KBM-7 (cell line): ENCODE data around the gene PRXL2A.
"Not testable (repeated sequence)": the region's sequence is repeated elsewhere in the genome, so short reads cannot be mapped to it uniquely, and the experiment has no call there.

Source experiments
- DNase-seq: peaks from one replicate; pipeline ENCODE4 v3.0.0-alpha.2; 2015
- in situ Hi-C: fragments of 300-500 bp; cut with MboI; formaldehyde crosslinking; loops from 2 replicates; pipeline ENCODE4 v1.14.3; 2020; ENCODE audit warnings: low sequenced_read_pairs, low pct_unique_long_range_greater_than_20kb, mixed read lengths

Gene PRXL2A, protein sequence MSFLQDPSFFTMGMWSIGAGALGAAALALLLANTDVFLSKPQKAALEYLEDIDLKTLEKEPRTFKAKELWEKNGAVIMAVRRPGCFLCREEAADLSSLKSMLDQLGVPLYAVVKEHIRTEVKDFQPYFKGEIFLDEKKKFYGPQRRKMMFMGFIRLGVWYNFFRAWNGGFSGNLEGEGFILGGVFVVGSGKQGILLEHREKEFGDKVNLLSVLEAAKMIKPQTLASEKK

DNA sequence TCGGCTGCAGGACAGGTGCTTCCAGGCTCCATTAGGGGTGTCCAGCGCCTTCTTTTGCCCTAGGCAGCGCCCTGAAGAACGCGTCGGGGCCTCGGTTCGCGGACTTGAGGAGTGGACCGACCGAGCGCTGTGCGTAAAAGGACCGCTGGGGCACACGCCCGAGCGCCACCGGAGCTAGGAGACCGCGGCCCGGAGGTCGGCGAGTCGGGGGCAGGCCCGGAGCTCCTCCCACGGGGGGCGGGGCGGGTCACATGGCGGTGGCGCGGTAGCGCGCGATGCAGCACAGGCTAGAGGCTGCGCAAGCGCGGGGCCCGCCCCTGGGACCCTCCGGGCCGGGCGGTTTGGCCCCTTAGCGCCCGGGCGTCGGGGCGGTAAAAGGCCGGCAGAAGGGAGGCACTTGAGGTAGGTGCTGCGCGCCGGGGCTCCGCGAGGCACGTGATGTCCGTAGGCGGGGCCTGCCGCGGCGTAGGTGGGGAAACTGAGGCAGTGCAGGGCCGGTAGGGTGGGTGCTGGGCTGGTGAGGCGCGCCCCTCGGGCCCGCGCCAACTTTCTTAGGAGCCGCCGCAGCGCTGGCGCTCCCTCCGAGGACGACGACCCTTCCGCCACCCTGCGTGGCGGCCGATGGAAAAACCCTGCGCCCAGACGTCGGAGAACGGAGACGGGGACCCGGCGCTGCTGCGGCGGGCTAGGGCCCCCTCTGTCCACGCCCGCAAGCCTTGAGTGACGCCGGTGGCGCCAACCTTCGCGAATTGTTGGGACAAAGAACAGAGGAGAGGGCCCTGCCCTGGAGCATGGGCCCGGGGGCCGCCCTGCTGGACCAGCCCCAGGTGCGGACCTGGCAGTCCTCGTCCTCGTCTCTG is at the start of gene PRXL2A:
Gene PRXL2A (plus strand): TSS at position 310 of the 860 bp plus-strand sequence. CDS start 11,917 bp downstream, outside the sequence.
- in situ Hi-C loops = no loop called here
- DNase-seq = no peak

DNA sequence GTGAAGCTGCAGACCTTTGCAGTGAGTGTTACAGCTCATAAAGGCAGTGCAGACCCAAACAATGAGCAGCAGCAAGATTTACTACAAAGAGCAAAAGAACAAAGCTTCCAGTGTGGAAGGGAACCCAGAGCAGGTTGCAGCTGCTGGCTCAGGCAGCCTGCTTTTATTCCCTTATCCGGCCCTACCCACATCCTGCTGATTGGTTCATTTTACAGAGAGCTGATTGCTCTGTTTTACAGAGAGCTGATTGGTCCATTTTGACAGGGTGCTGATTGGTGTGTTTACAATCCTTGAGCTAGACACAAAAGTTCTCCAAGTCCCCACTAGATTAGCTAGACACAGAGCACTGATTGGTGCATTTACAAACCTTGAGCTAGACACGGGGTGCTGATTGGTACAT is 49.4 kb upstream of the PRXL2A start:
- DNase-seq, in situ Hi-C loops: not testable (repeated sequence)

DNA sequence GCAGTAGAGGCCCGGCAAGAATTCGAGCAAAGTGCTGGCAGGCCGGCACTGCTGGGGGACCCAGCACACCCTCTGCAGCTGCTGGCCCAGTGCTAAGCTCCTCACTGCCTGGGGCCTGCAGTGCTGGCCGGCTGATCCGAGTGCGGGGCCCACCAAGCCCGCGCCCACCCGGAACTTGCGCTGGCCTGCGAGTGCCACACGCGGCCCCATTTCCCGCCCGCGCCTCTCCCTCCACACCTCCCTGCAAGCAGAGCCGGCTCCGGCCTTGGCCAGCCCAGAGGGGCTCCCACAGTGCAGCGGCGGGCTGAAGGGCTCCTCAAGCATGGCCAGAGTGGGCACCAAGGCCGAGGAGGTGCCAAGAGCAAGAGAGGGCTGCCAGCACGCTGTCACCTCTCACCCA is 48.7 kb upstream of the PRXL2A start:
- DNase-seq = no peak
- in situ Hi-C loops = no loop called here

DNA sequence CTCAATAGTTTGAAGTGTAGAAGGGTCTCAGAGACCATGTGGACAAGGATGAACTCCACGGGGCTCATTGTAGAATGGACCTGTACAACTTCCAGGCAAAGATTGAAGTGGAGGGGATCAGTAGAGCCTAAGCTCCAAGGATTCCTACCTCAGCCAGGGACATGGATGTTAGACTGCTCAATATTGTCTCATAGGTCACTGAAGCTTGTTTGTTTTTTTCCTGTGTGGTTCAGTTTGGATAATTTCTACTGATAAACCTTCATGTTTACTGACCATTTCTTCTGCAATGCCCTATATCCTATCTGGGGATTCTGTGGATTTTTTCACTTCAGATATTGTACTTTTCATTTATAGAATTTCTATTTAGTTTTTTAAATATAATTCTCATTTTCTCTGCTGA is 42.8 kb upstream of the PRXL2A start:
- no peak for DNase-seq
- in situ Hi-C loops = no loop called here

DNA sequence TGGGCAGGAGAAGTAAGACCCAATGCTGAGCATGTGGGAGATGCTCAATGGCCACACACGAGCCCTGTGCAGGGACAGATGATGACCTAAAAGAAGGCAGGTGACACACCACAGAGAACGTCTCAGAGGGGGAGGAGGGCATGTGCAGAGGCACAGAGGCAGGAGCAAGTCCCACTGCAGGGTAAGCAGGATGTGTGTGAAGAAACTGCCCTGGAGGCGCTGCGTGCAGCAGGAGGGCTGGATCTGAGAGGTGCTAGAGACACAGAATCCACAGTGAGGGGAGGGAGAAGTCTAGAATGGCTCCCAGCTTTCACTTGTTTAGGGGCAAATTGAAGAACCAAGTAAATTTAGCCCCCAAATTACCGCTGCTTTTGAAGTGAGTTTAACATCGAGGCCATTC is 36.9 kb upstream of the PRXL2A start:
- in situ Hi-C loops = no loop called here
- DNase-seq = no peak

DNA sequence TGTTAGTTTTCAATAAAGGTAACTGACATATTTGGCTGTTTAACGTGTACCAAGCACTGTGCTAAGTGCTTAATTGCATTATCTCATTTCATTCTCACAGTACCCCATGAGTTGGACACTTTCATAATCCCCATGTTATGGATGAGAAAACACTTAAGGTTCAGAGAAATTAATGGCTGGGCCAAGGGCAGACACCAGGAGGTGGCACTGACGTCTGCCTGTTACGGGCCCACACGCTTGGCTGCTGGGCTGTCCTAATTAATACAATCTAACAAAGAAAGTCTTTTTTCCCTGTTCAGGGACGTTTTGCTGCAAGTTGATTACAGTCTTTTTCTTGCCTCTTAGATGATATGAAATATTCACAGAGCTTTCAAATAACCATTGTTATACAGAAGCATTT is 35.7 kb upstream of the PRXL2A start:
- no peak for DNase-seq
- in situ Hi-C loops = no loop called here

DNA sequence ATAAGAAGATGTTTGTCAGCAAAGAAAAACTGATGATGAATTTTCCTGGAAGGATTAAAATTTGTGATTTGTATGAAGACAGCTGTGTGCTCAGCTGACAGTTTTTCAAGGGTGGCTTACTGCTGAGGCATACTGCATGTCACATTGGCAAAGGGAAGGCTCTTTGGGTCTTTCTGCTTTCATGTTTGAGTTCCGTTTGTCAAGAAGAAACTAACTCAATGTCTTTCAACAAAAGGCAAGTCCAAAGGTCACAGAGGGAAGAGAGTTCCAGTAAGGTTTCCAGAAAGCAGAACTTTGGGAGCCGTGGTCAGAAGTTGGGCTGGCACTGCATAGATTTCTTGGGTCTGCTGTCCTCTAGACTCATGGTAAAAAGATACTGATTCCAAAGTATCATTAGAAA is 34.8 kb upstream of the PRXL2A start:
- DNase-seq = no peak
- in situ Hi-C loops = no loop called here

DNA sequence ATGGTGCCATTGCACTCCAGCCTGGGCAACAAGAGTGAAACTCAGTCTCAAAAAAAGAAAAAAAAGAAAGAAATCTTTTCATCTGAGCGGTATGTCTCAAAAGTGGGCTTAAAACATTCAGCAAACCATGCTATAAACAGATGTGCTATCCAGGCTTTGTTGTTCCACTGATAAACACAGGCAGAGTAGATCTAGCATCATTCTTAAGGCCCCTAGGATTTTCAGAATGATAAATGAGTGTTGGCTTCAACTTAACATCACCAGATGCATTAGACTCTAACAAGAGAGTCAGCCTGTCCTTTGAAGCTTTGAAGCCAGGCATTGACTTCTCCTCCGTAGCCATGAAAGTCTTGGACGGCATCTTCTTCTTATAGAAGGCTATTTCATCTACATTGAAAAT is 28.6 kb upstream of the PRXL2A start:
- DNase-seq = no peak
- in situ Hi-C loops = no loop called here

DNA sequence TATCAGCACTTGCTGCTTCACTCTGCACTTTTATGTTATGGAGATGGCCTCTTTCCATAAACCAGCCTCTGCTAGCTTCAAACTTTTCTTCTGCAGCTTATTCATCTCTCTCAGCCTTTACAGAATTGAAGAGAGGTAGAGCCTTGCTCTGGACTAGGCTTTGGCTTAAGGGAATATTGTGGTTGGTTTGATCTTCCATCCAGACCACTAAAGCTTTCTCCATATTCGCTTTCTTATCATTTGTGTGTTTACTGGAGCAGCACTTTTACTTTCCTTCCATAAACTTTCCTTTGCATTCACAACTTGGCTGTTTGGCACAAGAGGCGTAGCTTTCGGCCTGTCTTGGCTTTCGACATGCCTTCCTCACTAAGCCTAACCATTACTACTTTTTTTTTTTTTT is 28.2 kb upstream of the PRXL2A start:
- in situ Hi-C loops = no loop called here
- no peak for DNase-seq

DNA sequence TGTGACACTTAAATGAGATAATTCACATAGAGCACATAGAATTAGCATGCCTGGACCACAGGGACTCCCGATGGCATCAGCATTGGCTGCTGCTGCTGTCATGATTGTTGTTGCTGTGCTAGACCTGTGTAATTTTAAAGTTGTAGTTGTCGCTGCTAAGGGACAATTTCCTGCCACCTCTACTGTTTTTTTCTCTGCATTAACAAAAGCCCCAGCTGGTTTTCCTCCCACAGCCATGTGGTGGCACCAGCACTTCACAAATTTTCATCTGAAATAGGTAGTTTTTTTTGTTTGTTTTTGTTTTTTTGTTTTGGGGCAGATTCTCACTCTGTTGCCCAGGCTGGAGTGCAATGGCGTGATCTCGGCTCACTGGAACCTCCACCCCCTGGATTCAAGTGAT is 25.4 kb upstream of the PRXL2A start:
- in situ Hi-C loops = no loop called here

DNA sequence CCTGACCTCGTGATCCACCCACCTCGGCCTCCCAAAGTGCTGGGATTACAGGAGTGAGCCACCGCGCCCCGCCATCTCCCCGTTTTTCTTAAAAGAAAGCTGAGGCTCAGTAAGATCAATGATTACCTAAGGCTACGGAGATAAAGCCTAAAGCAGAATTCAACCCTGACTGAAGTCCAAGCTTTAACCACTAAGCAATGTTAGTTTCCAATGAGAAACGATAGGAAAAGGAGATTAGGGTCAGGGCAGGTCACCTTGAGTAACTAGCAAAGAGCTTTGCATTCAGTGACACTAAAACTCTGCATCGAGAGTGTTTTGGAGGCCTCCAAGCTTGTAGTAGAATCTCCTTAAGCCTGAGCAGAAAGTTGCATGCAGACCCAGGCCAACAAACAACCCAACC is 17.6 kb upstream of the PRXL2A start:
- DNase-seq = no peak
- in situ Hi-C loops = no loop called here

More for the DNA sequence above, 25.4 kb upstream of the PRXL2A start:
- peak; percentile 43 for DNase-seq

DNA sequence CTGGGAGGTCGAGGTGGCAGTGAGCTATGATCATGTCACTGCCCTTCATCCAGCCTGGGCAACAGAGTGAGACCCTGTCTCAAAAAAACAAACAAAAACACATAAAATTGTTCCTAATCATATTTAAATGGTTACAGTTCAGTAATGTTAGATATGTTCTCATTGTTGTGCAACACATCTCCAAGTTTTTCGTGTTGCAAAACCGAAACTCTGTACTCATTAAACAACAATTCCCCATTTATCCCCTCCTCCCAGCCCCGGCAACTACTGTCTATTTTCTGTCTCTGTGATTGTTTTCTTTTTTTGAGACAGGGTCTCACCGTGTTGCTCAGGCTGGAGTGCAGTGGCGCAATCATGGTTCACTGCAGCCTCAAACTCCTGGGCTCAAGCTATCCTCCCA is 16.1 kb upstream of the PRXL2A start:
- in situ Hi-C loops = no loop called here
- DNase-seq = no peak

DNA sequence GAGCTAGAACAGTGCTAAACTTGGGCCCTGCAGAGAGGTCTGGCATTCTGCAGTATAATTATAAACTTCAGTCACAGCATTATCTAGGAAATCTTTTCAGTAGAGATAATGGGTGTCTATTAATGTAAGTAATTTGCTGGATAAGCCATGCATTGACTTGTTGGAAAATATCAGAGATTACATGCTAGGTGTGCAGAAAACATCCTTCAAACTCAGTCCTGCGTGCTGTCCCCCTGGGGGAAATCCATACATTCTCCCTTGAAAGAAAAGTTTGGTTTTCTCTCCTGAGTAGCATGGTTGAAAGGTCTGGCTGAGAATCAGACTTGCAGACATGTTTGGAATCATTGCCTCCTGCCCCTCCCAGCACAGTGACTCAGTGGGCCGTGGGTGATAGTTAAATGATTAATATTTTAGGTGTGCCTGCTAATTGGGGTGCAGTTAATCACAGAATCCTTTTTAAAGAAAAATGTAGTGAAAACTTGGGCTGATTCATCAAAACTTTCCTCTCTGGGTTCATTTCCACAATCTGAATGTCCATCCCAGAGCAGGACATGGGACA is 13.9 kb upstream of the PRXL2A start:
- DNase-seq = no peak
- in situ Hi-C loops = no loop called here

DNA sequence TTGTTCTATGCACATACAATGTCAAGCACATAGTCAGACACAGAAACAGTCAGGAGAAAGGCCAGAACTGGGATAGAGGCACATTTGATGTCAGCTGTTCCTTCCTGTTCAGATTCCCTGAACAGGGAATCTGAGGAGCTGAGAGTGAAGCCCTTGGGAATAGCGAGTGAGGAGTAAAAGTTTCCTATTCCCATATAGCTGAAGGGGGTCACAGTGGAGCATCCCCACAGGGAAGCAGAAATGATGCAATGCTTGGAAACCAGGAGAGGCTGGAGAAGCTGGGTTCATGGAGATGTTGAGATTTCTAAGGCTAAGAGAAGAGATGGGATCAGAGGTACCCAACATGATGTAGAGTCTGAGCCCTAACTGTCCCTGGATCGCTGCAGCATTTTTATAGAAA is 11.3 kb upstream of the PRXL2A start:
- in situ Hi-C loops = no loop called here
- DNase-seq = no peak

DNA sequence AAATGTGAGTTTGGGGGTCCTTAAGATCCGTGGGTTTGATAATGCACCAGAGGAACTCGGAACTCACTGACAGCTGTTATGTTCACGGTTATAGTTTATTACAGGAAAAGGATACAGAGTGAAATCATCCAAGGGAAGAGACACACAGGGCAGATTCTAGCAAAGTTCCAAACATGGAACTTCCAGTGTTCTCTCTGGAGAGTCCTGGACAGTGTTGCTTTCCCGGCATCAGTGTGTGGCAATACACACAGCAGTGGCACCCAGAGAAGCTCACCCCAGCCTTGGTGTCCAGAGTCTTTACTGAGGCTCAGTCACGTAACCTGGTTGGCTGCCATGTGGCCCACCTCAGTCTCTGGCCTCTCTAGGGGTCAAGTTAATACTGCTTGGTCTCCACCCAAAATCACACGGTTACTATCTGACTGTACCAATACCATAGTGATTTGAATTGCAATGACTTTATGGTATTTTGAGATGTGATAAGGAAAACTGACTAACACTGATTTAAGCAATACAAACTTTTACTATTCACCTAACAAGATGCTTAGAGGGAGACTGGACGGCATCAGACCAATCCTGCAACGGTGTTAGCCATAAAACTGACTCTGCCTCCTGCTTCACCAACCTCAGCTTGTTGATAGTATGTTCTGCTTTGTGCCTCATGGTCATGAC is 8.1 kb upstream of the PRXL2A start:
- in situ Hi-C loops = no loop called here
- DNase-seq = no peak

DNA sequence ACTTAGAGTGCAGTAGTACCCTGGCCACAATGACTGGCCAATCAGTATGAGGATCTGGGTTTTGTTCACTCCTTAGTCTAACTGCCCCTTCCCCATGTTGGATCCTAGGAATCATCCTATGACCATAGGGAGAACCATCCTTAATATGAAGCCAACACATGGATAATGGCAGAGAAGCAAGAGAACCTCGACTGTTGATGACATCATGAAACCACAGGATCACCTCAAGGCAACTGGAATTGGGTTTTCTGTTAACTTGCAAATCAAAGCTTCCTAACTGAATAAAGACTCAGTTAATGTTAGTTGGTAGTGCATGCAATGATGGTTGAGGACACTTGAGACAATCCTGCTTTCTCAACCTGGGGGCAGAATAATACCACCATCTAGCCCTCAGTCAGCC is 3.3 kb upstream of the PRXL2A start:
- in situ Hi-C loops = no loop called here
- DNase-seq = no peak

DNA sequence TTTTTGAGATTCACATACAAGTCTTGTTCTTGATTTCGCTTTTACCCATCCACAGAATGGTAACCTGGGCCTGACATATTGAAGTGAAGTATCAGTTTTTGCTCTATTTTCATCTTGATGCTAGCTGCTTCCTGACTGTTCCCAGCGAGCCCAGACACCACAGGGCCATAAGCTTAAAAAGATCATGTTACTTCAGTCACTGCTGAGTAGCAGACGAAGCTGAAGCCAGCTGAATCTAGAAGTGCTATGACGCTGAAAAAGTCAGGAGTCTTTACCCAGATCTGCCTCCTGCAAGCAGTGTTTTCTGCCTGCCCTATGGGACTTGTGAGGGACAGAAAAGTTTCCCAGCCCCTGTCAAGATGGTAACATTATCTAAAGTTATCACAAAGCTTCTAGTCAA is 2.7 kb upstream of the PRXL2A start:
- DNase-seq = no peak
- in situ Hi-C loops = no loop called here

DNA sequence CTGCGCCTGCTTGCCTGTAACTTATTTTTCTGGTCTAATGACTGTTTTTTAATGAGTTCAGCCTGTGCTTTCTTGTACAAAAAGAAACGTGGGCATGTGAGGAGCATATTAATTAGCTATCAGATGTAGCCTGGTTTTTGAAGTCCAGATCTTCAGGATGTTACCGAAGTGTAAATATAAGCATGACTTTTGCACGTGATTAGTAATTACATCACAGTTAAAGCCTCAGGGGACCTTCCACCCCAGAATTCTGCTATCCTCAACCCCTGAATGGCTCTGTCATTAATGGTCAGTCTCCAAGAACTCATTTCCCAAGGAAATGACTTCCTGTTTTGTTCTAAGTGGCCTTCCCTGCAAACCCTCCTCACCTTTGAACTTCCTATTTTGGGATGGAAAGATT is 2.1 kb upstream of the PRXL2A start:
- no peak for DNase-seq
- in situ Hi-C loops = no loop called here

DNA sequence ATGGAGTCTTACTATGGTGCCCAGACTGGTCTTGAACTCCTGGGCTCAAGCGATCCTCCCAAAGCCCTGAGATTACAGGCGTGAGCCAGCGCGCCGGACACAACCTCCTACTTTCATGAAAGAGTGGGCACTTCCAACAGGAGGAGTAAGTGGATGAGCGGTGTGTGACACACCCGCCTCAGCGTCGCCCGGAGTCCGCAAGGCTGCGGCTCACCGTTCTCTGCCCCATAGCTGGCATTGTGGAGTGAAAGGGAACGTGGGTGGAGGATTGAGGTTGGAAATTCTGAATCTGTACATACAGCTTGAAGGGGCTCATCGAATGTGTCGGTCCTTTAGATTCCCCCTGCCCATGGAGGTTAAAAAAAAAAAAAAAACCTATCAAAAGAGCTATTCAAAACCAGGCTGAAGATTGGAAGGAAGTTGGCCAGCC is 524 bp upstream of the PRXL2A start:
- in situ Hi-C loops = no loop called here
- DNase-seq = no peak

DNA sequence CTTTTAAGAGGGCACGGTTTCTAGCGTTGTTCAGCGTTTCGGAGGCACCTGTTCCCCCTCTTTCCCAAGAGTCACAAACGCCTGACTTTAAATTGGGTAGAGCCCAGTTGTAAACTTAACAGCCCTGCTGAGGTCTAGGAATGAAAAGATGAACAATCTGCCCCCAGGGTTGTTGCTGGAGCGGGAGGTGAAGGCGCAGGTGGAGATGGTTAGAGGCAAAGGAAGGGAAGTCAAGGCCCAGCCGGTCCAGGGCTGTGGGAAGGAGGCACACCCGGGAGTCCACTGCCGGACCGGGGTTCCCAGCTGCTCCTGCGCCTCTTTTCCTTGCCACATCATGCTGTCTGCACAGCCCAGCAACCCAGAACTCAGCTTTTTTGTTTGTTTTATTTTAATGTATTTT is 770 bp downstream of the PRXL2A start:
- no peak for DNase-seq
- in situ Hi-C loops = no loop called here
